ENCODE results near the gene XPO5. TPM values are rescaled to one million over a fixed set of nuclear protein-coding genes. Genes with fewer than 3 reads are reported as not detected.
"Not testable (repeated sequence)": the region's sequence is repeated elsewhere in the genome, so short reads cannot be mapped to it uniquely, and the experiment has no call there.

Gene XPO5
- total and polyA plus RNA-seq, 2 of the 4 experiments (the other 2 are of a cell fraction), result 29.0 to 30.1 TPM

- H2BK15ac ChIP-seq (ENCODE audit: low read depth, low read length); H3K4me3 ChIP-seq (ENCODE audit: insufficient read depth, low read depth, low read length); H2AFZ ChIP-seq (replicated peaks; ENCODE audit: low read length, poor library complexity); H3K9me1 ChIP-seq (ENCODE audit: insufficient read depth, low read length); H3K18ac ChIP-seq (ENCODE audit: low read depth, low read length); H4K91ac ChIP-seq (ENCODE audit: insufficient read depth, low read depth, low read length); H4K8ac ChIP-seq (ENCODE audit: low read depth in 2 of 2, low read length in 2 of 2); H3K9ac ChIP-seq (ENCODE audit: low read depth, low read length); H2BK20ac ChIP-seq (ENCODE audit: low read depth, low read length); POLR2A ChIA-PET (ENCODE audit: unreplicated experiment); H3K27ac ChIP-seq (ENCODE audit: insufficient read depth, low read length); in situ Hi-C loops (cut with MboI; ENCODE audit: low sequenced_read_pairs); H4K5ac ChIP-seq (ENCODE audit: low read depth, low read length); BruUV-seq (replicated peaks); H3K9me3 ChIP-seq (ENCODE audit: control insufficient read depth, insufficient read depth, low read length); H2AK5ac ChIP-seq (ENCODE audit: low read depth, low read length); dilution Hi-C loops (cut with HindIII; ENCODE audit: low sequenced_read_pairs, unreplicated experiment); H2AK9ac ChIP-seq (replicated peaks; ENCODE audit: low read depth, low read length, poor library complexity); H3K4me2 ChIP-seq (ENCODE audit: low read depth, low read length); H3K56ac ChIP-seq (ENCODE audit: extremely low read depth, insufficient read depth, low read length); H4K20me1 ChIP-seq (ENCODE audit: insufficient read depth, low read length); ATAC-seq (ENCODE audit: low read depth); H3K79me1 ChIP-seq (ENCODE audit: low read depth in 1 of 2, low read length in 2 of 2); H3K14ac ChIP-seq (replicated peaks; ENCODE audit: low read depth, low read length); H3K23ac ChIP-seq (ENCODE audit: low read depth, low read length); H3K27me3 ChIP-seq (ENCODE audit: control insufficient read depth, insufficient read depth, low read length); CTCF ChIA-PET; H3K4me1 ChIP-seq (ENCODE audit: control insufficient read depth, insufficient read depth, low read length); H2BK5ac ChIP-seq (ENCODE audit: low read depth, low read length, poor library complexity, severe bottlenecking); H2BK120ac ChIP-seq (ENCODE audit: low read depth, low read length); H3K4ac ChIP-seq (ENCODE audit: low read depth, low read length); DNase-seq: not testable (repeated sequence)
- H3K36me3 ChIP-seq (ENCODE audit: control insufficient read depth, insufficient read depth, low read length), result peaks cover 21% of the 10 kb centered on the region
- intact Hi-C loops (cut with micrococcal nuclease), result loop anchor here (5.0 kb wide), 1 partner anchor 33 kb away; no protein-coding TSS in a partner anchor
- WGBS, 2 experiments (ENCODE audit: extremely low coverage in 2 of 2, insufficient read length in 1 of 2), result 100% methylated on average over 1 of the region's 17 CpGs; no CpG with 5 or more reads in 1 of the 2 experiments
Observed at GRCh38 chr6:43538986-43539385, 36.9 kb downstream of the XPO5 start.
